Measurements from ENCODE around the gene CABP4.

The CABP4 gene

GRCh38 chr11:67455054-67455453, at the start of gene CABP4:
TSS of gene CABP4 (plus strand) at chr11:67455354. CDS start at chr11:67455424, 70 bp downstream.
- DNase-seq (ENCODE audit: low read depth), result no peak

- no peak for DNase-seq (ENCODE audit: low read depth)
Observed at GRCh38 chr11:67405688-67406339, 49.3 kb upstream of the CABP4 start.

- no peak for DNase-seq (ENCODE audit: low read depth)
Observed at GRCh38 chr11:67406420-67406968, 48.7 kb upstream of the CABP4 start.

GRCh38 chr11:67406969-67407687, 48.0 kb upstream of the CABP4 start:
- no peak for DNase-seq (ENCODE audit: low read depth)

- DNase-seq (ENCODE audit: low read depth), result no peak
Observed at GRCh38 chr11:67407688-67408163, 47.4 kb upstream of the CABP4 start.

GRCh38 chr11:67408437-67409200, 46.5 kb upstream of the CABP4 start:
- DNase-seq (ENCODE audit: low read depth), result no peak

- no peak for DNase-seq (ENCODE audit: low read depth)
Observed at GRCh38 chr11:67409261-67409666, 45.9 kb upstream of the CABP4 start.

GRCh38 chr11:67409781-67410368, 45.3 kb upstream of the CABP4 start:
- DNase-seq (ENCODE audit: low read depth), result no peak

GRCh38 chr11:67410369-67410831, 44.8 kb upstream of the CABP4 start:
- DNase-seq (ENCODE audit: low read depth), result no peak

GRCh38 chr11:67410984-67411784, 44.0 kb upstream of the CABP4 start:
- no peak for DNase-seq (ENCODE audit: low read depth)

- DNase-seq (ENCODE audit: low read depth), result no peak
Observed at GRCh38 chr11:67411785-67412152, 43.4 kb upstream of the CABP4 start.

- DNase-seq (ENCODE audit: low read depth), result no peak
Observed at GRCh38 chr11:67412495-67413179, 42.5 kb upstream of the CABP4 start.

GRCh38 chr11:67413266-67413849, 41.8 kb upstream of the CABP4 start:
- DNase-seq (ENCODE audit: low read depth), result no peak

GRCh38 chr11:67415501-67416304, 39.5 kb upstream of the CABP4 start, which contains the start of gene CARNS1:
TSS of gene CARNS1 (plus strand) at chr11:67415678. CDS start at chr11:67416200, 522 bp downstream.
- no peak for DNase-seq (ENCODE audit: low read depth)

GRCh38 chr11:67416416-67417335, 38.5 kb upstream of the CABP4 start:
- peak; percentile 29 for DNase-seq (ENCODE audit: low read depth)

GRCh38 chr11:67417425-67417824, 37.7 kb upstream of the CABP4 start:
- no peak for DNase-seq (ENCODE audit: low read depth)

- DNase-seq (ENCODE audit: low read depth), result no peak
Observed at GRCh38 chr11:67418476-67419281, 36.5 kb upstream of the CABP4 start.
